H9 (cell line): Measurements from ENCODE around the gene ZRANB3. TPM values are rescaled to one million over a fixed set of nuclear protein-coding genes. Genes with fewer than 3 reads are reported as not detected.

Experiments used
- DNase-seq: peaks from one replicate; pipeline ENCODE4 v3.0.0-alpha.2; 2017
- H2AFZ ChIP-seq: one replicate; pipeline ENCODE4 v1.6.1; 2013; ENCODE audit warnings: mild to moderate bottlenecking, low read length, control low read depth, moderate library complexity
- H2AK5ac ChIP-seq: 2 replicates; pipeline ENCODE4 v1.6.1; 2013; ENCODE audit warnings: low read length, control low read depth, mixed read lengths; ENCODE audit not compliant: insufficient read length
- H2BK120ac ChIP-seq: one replicate; pipeline ENCODE4 v1.6.1; 2013; ENCODE audit warnings: low read depth, mild to moderate bottlenecking, low read length, control low read depth, inconsistent platforms; ENCODE audit not compliant: poor library complexity, severe bottlenecking
- H2BK12ac ChIP-seq: 2 replicates; pipeline ENCODE4 v1.6.1; 2013; ENCODE audit warnings: low read length, control low read depth, mixed read lengths, low read depth; ENCODE audit not compliant: insufficient read length
- H2BK15ac ChIP-seq: 2 replicates; pipeline ENCODE4 v1.6.1; 2013; ENCODE audit warnings: low read depth, low read length, control low read depth
- H2BK20ac ChIP-seq: one replicate; pipeline ENCODE4 v1.6.1; 2013; ENCODE audit warnings: low read depth, mild to moderate bottlenecking, low read length, control low read depth, inconsistent platforms; ENCODE audit not compliant: poor library complexity, severe bottlenecking
- H2BK5ac ChIP-seq: 2 replicates; pipeline ENCODE4 v1.6.1; 2013; ENCODE audit warnings: low read length, control low read depth, mixed read lengths; ENCODE audit not compliant: insufficient read length
- H3K14ac ChIP-seq: 2 replicates; pipeline ENCODE4 v1.6.1; 2013; ENCODE audit warnings: low read length, control low read depth; ENCODE audit not compliant: insufficient read depth
- H3K18ac ChIP-seq: 2 replicates; pipeline ENCODE4 v1.6.1; 2013; ENCODE audit warnings: low read depth, mild to moderate bottlenecking, mixed read lengths, low read length, control low read depth; ENCODE audit not compliant: insufficient read length
- H3K23ac ChIP-seq: 2 replicates; pipeline ENCODE4 v1.6.1; 2013; ENCODE audit warnings: low read length, control low read depth, mixed read lengths, low read depth; ENCODE audit not compliant: insufficient read length
- H3K23me2 ChIP-seq: 2 replicates; pipeline ENCODE4 v1.6.1; 2013; ENCODE audit warnings: low read depth, mild to moderate bottlenecking, mixed read lengths, low read length, control low read depth; ENCODE audit not compliant: insufficient read length, poor library complexity, severe bottlenecking
- H3K27ac ChIP-seq: 2 replicates; pipeline ENCODE4 v1.5.1; 2013; ENCODE audit warnings: low read length, control low read depth, mixed read lengths, low read depth; ENCODE audit not compliant: insufficient read length
- H3K27me3 ChIP-seq: 2 replicates; pipeline ENCODE4 v1.6.1; 2013; ENCODE audit warnings: low read length, control low read depth, inconsistent platforms; ENCODE audit not compliant: insufficient read depth
- H3K4ac ChIP-seq: 2 replicates; pipeline ENCODE4 v1.6.1; 2013; ENCODE audit warnings: low read depth, mild to moderate bottlenecking, control low read depth, inconsistent platforms, low read length, moderate library complexity
- H3K4me1 ChIP-seq: 2 replicates; pipeline ENCODE4 v1.6.1; 2013; ENCODE audit warnings: low read length, control low read depth, inconsistent platforms; ENCODE audit not compliant: insufficient read depth
- H3K4me2 ChIP-seq: 2 replicates; pipeline ENCODE4 v1.6.1; 2013; ENCODE audit warnings: low read length, control low read depth, mixed read lengths; ENCODE audit not compliant: insufficient read length, insufficient read depth
- H3K56ac ChIP-seq: 2 replicates; pipeline ENCODE4 v1.6.1; 2013; ENCODE audit warnings: low read depth, mild to moderate bottlenecking, mixed read lengths, low read length, control low read depth; ENCODE audit not compliant: insufficient read length
- H3K79me1 ChIP-seq: 2 replicates; pipeline ENCODE4 v1.6.1; 2013; ENCODE audit warnings: low read depth, mild to moderate bottlenecking, moderate library complexity, low read length, control low read depth, inconsistent platforms; ENCODE audit not compliant: insufficient read depth, poor library complexity, severe bottlenecking
- H3K79me2 ChIP-seq: 2 replicates; pipeline ENCODE4 v1.6.1; 2013; ENCODE audit warnings: low read length, control low read depth, inconsistent platforms; ENCODE audit not compliant: insufficient read depth
- H3K9ac ChIP-seq: 2 replicates; pipeline ENCODE4 v1.6.1; 2013; ENCODE audit warnings: low read length, control low read depth, mixed read lengths; ENCODE audit not compliant: insufficient read length; ENCODE audit errors: extremely low read depth
- H3K9me3 ChIP-seq: one replicate; pipeline ENCODE4 v1.6.1; 2013; ENCODE audit warnings: low read depth, low read length, inconsistent platforms; ENCODE audit not compliant: control insufficient read depth
- H3T11ph ChIP-seq: one replicate; pipeline ENCODE4 v1.6.1; 2013; ENCODE audit warnings: mild to moderate bottlenecking, low read length, control low read depth, inconsistent platforms
- H4K20me1 ChIP-seq: one replicate; pipeline ENCODE4 v1.6.1; 2013; ENCODE audit not compliant: control insufficient read depth, insufficient read length, insufficient read depth
- H4K5ac ChIP-seq: 2 replicates; pipeline ENCODE4 v1.6.1; 2013; ENCODE audit warnings: low read depth, mild to moderate bottlenecking, mixed read lengths, low read length, control low read depth; ENCODE audit not compliant: insufficient read length
- H4K8ac ChIP-seq: replicated peaks from 2 replicates; pipeline ENCODE4 v1.6.1; 2013; ENCODE audit warnings: low read length, control low read depth, mixed read lengths, low read depth; ENCODE audit not compliant: insufficient read length
- H4K91ac ChIP-seq: 2 replicates; pipeline ENCODE4 v1.6.1; 2013; ENCODE audit warnings: low read depth, mild to moderate bottlenecking, moderate library complexity, mixed read lengths, low read length, control low read depth; ENCODE audit not compliant: insufficient read length
- H3K27ac Mint-ChIP-seq, 3 experiments: 2 replicates in 2 of 3; 3 replicates in 1 of 3; pipeline ENCODE4 v1.8.0; 2020 to 2021; ENCODE audit warnings: mixed read lengths in 3 of 3, mild to moderate bottlenecking in 1 of 3, moderate library complexity in 1 of 3
- H3K27me3 Mint-ChIP-seq: 2 replicates; pipeline ENCODE4 v1.8.0; 2021; ENCODE audit warnings: low read depth, mild to moderate bottlenecking, moderate library complexity, mixed read lengths
- H3K36me3 Mint-ChIP-seq, 3 experiments: 2 replicates in 2 of 3; 3 replicates in 1 of 3; pipeline ENCODE4 v1.8.0; 2020 to 2021; ENCODE audit warnings: low read depth in 3 of 3, mixed read lengths in 3 of 3; ENCODE audit not compliant: insufficient read depth in 1 of 3
- H3K4me1 Mint-ChIP-seq, 2 experiments: 2 replicates each; pipeline ENCODE4 v1.8.0; 2020; ENCODE audit warnings: mixed read lengths in 2 of 2
- H3K4me3 Mint-ChIP-seq, 2 experiments: 2 replicates in 1 of 2; 3 replicates in 1 of 2; pipeline ENCODE4 v1.8.0; 2020 to 2021; ENCODE audit warnings: mild to moderate bottlenecking in 2 of 2, mixed read lengths in 2 of 2, moderate library complexity in 1 of 2
- H3K9me3 Mint-ChIP-seq, 2 experiments: 2 replicates in 1 of 2; 3 replicates in 1 of 2; pipeline ENCODE4 v1.8.0; 2020; ENCODE audit warnings: mild to moderate bottlenecking in 2 of 2, mixed read lengths in 2 of 2, moderate library complexity in 1 of 2
- CTCF ChIP-seq: fragments of 200-600 bp; sonication (generic); conservative IDR thresholded peaks from 3 replicates; pipeline ENCODE4 v1.8.0; 2021; ENCODE audit warnings: antibody characterized with exemption, mild to moderate bottlenecking
- WGBS: extraction: QIAGEN DNeasy Blood & Tissue Kit; methylation state at CpG from one replicate; pipeline ENCODE4 v1.1.7; 2013; ENCODE audit warnings: missing lambda C conversion rate, low lambda C conversion rate, mixed read lengths; ENCODE audit not compliant: insufficient read length; ENCODE audit errors: extremely low coverage; 5-methylcytosine and 5-hydroxymethylcytosine counted together
- total RNA-seq: library from RNA; stranded (reverse); gene quantifications from 2 replicates; pipeline ENCODE4 v1.2.1, GENCODE V29; 2021

ZRANB3 gene
- total RNA-seq, 1 experiment from 2014 or later = 16.7 TPM

- H3K79me2 ChIP-seq = no peaks in the 10 kb centered on the region
These were observed 367.1 kb downstream of the ZRANB3 start for GRCh38 chr2:135163901-135164300.

More at GRCh38 chr2:135163901-135164300, 367.1 kb downstream of the ZRANB3 start:
- Histone ChIP-seq H3K27ac (no peak overlapping the region), H3K23me2 (no peaks in the 10 kb centered on the region), H3K4ac (no peak overlapping the region), H3K56ac (no peak overlapping the region), H2BK15ac (no peak overlapping the region), H4K91ac (no peak overlapping the region), H3K4me2 (no peak overlapping the region), H3K79me1 (no peaks in the 10 kb centered on the region), H3T11ph (no peak overlapping the region), H2BK120ac (no peak overlapping the region), H3K23ac (no peak overlapping the region), H3K14ac (no peak overlapping the region), H4K20me1 (no peaks in the 10 kb centered on the region), H2BK20ac (no peak overlapping the region), H4K5ac (no peak overlapping the region), H3K9ac (no peak overlapping the region), H2BK12ac (no peak overlapping the region), H3K18ac (no peak overlapping the region), H3K4me1 (no peaks in the 10 kb centered on the region; the same call in 1 of the 2 replicates), H4K8ac (no peak overlapping the region), H3K9me3 (no peaks in the 10 kb centered on the region), H3K27me3 (no peaks in the 10 kb centered on the region), H2BK5ac (no peak overlapping the region), H2AFZ (no peak overlapping the region), H2AK5ac (no peak overlapping the region)
- no peak for DNase-seq
- Mint-ChIP-seq H3K27ac (no peak overlapping the region), H3K4me1 (peaks cover 3 to 8% of the 10 kb centered on the region in 2 experiments; a peak in 1 of 4 replicates), H3K9me3 (no peaks in the 10 kb centered on the region), H3K4me3 (no peak overlapping the region), H3K36me3 (peaks cover 22 to 57% (median 42%) of the 10 kb centered on the region in 3 experiments), H3K27me3 (no peaks in the 10 kb centered on the region)
- WGBS = no CpG with 5 or more reads among the region's 5 CpGs
- TF ChIP-seq CTCF = no peak
